Colonic mucosa (tissue), 4 donors: Measurements from ENCODE around the gene SPIB. TPM values are rescaled to one million over a fixed set of nuclear protein-coding genes. Genes with fewer than 3 reads are reported as not detected.
A peak's percentile ranks its signal among the peaks of the same experiment; 100 is the strongest.

Experiments
- DNase-seq: peaks from one replicate; pipeline ENCODE4 v3.0.0-alpha.2; 2020
- H3K27ac ChIP-seq: fragments of 200-600 bp; one replicate; pipeline ENCODE4 v1.8.0; 2021
- H3K27me3 ChIP-seq: fragments of 200-600 bp; one replicate; pipeline ENCODE4 v1.8.0; 2021
- H3K36me3 ChIP-seq: fragments of 200-600 bp; one replicate; pipeline ENCODE4 v1.8.0; 2021
- H3K4me1 ChIP-seq: fragments of 200-600 bp; one replicate; pipeline ENCODE4 v1.8.0; 2021; ENCODE audit warnings: mild to moderate bottlenecking
- H3K4me3 ChIP-seq: fragments of 200-600 bp; one replicate; pipeline ENCODE4 v1.8.0; 2021
- H3K9ac ChIP-seq, 2 donors: one replicate each; pipeline ENCODE4 v1.7.0; 2013; ENCODE audit warnings: control low read depth in 2 of 2, low read depth in 2 of 2, low read length in 2 of 2
- H3K9me3 ChIP-seq: fragments of 200-600 bp; one replicate; pipeline ENCODE4 v1.8.0; 2021
- intact Hi-C: fragments of 100-400 bp; cut with DNase I; formaldehyde crosslinking; loops from one replicate; pipeline ENCODE4 v1.14.1; 2022
- total RNA-seq, 2 donors: library from RNA; stranded (reverse); fragmentation: NEBNext Ultra II Directional in 1 of 2; extraction: Animal tissue kit (Norgen Biotek cat#: 25700) in 1 of 2; gene quantifications; one replicate each; pipeline ENCODE4 v1.2.1, GENCODE V29; 2021
- TF ChIP-seq, protein P1 (sequence below): fragments of 200-600 bp; IDR thresholded peaks from one replicate; pipeline ENCODE4 v1.8.0; 2022; ENCODE audit warnings: antibody characterized with exemption, mild to moderate bottlenecking
- donor health status: healthy.
- donor health status: DM: no; HTN: no; CAD: no.
- donor health status: DM: no; HTN: no; CAD: no.

Gene SPIB
- total RNA-seq, 2 donors from 2014 or later: 32.5 to 46.0 TPM

DNA sequence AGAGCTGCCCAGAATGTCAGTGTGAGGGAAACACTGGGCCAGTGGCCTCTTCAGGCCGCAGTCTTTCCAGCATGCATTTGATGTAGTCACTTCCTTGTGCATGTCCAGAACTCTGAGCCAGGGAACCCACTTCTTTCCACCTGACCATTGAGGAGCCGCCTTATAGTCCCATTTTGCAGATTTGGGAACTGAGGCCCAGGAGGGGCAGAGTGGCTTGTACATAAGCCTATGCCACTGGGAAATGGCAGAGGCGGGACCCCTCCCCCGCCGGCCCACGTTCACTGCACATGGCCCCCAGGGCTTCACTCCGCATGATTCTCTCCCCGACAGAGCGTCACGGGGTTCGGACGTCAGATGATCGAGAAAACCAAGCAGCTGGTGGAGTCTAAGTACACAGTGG is 5.6 kb upstream of the SPIB start:
- intact Hi-C loops: loop anchor here (5.0 kb wide), 1 partner anchor 46 kb away; the partner anchor contains the start of gene NAPSA
- no peak for DNase-seq

DNA sequence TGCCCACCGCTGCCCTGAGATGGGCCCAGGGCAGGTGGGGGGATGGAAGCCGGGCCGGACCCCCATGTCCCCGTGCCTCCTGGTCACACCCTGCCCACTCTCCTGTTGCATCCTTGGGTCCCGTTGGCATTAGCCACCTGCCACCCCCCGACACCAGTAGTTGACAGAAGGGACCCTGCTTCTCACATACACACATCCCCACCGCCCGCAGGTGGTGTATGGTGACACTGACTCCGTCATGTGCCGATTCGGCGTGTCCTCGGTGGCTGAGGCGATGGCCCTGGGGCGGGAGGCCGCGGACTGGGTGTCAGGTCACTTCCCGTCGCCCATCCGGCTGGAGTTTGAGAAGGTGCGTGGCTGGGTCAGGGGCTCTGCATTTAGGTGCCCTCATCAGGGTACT is 5.2 kb upstream of the SPIB start:
- intact Hi-C loops: loop anchor here (5.0 kb wide), 1 partner anchor 46 kb away; the partner anchor contains the start of gene NAPSA
- DNase-seq: no peak
- no peak overlapping the region for H3K4me3 ChIP-seq
- no peak overlapping the region for H3K9ac ChIP-seq
- H3K27me3 ChIP-seq: peaks cover 7% of the 10 kb centered on the region
- TF ChIP-seq, protein P1, sequence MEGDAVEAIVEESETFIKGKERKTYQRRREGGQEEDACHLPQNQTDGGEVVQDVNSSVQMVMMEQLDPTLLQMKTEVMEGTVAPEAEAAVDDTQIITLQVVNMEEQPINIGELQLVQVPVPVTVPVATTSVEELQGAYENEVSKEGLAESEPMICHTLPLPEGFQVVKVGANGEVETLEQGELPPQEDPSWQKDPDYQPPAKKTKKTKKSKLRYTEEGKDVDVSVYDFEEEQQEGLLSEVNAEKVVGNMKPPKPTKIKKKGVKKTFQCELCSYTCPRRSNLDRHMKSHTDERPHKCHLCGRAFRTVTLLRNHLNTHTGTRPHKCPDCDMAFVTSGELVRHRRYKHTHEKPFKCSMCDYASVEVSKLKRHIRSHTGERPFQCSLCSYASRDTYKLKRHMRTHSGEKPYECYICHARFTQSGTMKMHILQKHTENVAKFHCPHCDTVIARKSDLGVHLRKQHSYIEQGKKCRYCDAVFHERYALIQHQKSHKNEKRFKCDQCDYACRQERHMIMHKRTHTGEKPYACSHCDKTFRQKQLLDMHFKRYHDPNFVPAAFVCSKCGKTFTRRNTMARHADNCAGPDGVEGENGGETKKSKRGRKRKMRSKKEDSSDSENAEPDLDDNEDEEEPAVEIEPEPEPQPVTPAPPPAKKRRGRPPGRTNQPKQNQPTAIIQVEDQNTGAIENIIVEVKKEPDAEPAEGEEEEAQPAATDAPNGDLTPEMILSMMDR: no peak
- peaks cover 5% of the 10 kb centered on the region for H3K4me1 ChIP-seq
- H3K27ac ChIP-seq: no peak overlapping the region
- H3K9me3 ChIP-seq: no peaks in the 10 kb centered on the region
- no peaks in the 10 kb centered on the region for H3K36me3 ChIP-seq

More for the DNA sequence above, 5.6 kb upstream of the SPIB start:
- H3K36me3 ChIP-seq: no peaks in the 10 kb centered on the region
- H3K9ac ChIP-seq: no peak overlapping the region
- H3K27ac ChIP-seq: no peak overlapping the region
- no peak overlapping the region for H3K4me3 ChIP-seq
- peaks cover 5% of the 10 kb centered on the region for H3K4me1 ChIP-seq
- TF ChIP-seq, protein P1: no peak
- H3K27me3 ChIP-seq: peaks cover 2% of the 10 kb centered on the region
- no peaks in the 10 kb centered on the region for H3K9me3 ChIP-seq

DNA sequence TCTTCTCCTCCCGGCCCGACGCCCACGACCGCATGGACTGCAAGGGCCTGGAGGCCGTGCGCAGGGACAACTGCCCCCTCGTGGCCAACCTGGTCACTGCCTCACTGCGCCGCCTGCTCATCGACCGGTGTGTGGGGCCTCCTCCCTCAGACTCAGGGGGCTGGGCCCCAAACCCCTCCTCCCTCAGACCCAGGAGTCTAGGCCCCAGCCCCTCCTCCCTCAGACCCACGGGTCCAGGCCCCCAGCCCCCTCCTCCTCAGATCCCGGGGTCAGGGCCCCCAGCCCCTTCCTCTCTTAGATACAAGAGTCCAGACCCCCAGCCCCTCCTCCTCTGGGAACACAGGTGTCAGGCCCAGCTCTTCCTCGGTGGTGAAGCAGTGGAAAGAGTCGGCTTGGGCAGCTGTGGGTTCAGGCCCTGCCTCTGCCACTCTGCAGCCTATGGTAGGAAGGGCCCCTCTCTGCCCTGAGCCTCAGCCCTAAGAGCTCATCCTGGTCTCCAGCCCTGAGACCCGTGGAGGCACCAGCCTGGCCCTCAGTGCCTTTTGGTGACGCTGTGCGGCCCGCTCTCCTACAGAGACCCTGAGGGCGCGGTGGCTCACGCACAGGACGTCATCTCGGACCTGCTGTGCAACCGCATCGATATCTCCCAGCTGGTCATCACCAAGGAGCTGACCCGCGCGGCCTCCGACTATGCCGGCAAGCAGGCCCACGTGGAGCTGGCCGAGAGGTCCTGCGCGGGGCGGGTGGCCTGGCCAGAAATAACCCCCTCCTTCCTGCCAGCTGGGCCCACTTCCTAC is 3.7 kb upstream of the SPIB start:
- Histone ChIP-seq H3K27me3 (peaks cover 22% of the 10 kb centered on the region), H3K4me3 (no peak overlapping the region), H3K4me1 (peaks cover 5% of the 10 kb centered on the region), H3K9me3 (no peaks in the 10 kb centered on the region), H3K9ac (no peak overlapping the region), H3K27ac (no peak overlapping the region), H3K36me3 (no peaks in the 10 kb centered on the region)
- TF ChIP-seq, protein P1: peak; percentile 92
- peak; percentile 75 for DNase-seq
- intact Hi-C loops: loop anchor here (5.0 kb wide), 1 partner anchor 48 kb away; the partner anchor contains the start of gene NAPSA

DNA sequence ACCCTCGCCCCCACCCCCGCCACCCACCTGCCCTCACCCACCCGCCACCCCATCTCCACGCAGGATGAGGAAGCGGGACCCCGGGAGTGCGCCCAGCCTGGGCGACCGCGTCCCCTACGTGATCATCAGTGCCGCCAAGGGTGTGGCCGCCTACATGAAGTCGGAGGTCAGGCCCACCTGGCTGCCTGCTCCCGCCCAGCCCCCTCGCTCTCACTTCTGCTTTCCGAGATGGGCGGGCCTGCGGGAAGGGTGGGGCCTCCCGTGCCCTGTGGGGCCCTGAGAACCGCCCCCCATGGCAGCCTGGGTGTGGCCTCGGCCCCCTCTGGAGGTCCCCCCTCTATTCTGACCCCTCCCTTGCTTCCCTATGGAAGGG is 3.1 kb upstream of the SPIB start:
- Histone ChIP-seq H3K9me3 (no peaks in the 10 kb centered on the region), H3K27me3 (peaks cover 25% of the 10 kb centered on the region), H3K36me3 (no peaks in the 10 kb centered on the region), H3K4me3 (no peak overlapping the region), H3K4me1 (peaks cover 5% of the 10 kb centered on the region), H3K27ac (no peak overlapping the region), H3K9ac (no peak overlapping the region)
- TF ChIP-seq, protein P1: no peak
- intact Hi-C loops: no loop called here
- peak; percentile 59 for DNase-seq

DNA sequence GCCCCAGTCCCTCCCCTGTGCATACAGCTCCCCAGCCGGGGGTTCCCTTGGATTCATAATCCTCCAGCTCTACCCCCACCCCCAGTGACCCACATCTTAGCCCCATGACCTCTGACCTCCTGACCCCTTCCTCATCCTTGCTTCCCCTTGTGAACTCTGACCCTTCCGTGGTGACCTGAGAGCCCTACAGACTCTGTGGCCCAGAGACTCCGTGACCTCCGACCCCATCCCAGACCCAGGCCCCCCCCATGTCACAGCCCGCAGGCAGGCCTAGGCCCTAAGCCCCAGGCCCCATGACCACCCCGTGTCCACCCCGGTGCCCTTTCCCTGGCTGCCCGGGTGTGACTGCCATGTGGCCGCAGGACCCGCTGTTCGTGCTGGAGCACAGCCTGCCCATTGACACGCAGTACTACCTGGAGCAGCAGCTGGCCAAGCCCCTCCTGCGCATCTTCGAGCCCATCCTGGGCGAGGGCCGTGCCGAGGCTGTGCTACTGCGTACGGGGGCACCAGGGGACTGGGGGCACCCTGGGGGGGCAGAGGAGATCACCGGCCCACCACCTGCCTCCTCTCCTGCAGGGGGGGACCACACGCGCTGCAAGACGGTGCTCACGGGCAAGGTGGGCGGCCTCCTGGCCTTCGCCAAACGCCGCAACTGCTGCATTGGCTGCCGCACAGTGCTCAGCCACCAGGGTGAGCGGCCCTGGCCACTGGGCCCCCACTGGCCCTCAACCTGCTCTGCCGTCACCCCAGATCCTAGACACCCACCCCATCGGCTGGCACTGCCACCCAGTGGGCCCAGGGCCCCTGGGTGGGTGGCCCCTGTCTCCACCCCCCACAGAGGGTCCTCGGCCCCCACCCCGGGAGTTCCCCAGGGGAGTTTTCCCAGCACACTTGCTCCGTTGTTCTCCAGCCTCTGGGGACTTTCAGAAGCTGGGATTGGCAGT is 2.4 kb upstream of the SPIB start:
- TF ChIP-seq, protein P1: no peak
- Histone ChIP-seq H3K27ac (no peak overlapping the region), H3K9ac (no peak overlapping the region), H3K4me3 (no peak overlapping the region), H3K27me3 (peaks cover 25% of the 10 kb centered on the region), H3K4me1 (peaks cover 5% of the 10 kb centered on the region), H3K9me3 (no peaks in the 10 kb centered on the region), H3K36me3 (no peaks in the 10 kb centered on the region)
- no peak for DNase-seq
- intact Hi-C loops: no loop called here
